HL-60 (cell line): ENCODE measurements around the gene PHKA1.
"Not testable (repeated sequence)": the region's sequence is repeated elsewhere in the genome, so short reads cannot be mapped to it uniquely, and the experiment has no call there.

ENCODE experiments used
- DNase-seq, 2 experiments: peaks; one replicate each; pipeline ENCODE4 v3.0.0-alpha.2; 2010 to 2020; ENCODE audit warnings: low read depth in 1 of 2, low spot score in 1 of 2
- H3K27ac ChIP-seq: fragments of 250-450 bp; sonication (Bioruptor Pico); replicated peaks from 2 replicates; pipeline ENCODE4 v1.5.1; 2020; ENCODE audit warnings: mild to moderate bottlenecking, moderate library complexity
- H3K27me3 ChIP-seq: fragments of 250-450 bp; sonication (Bioruptor Pico); 2 replicates; pipeline ENCODE4 v1.5.1; 2021; ENCODE audit warnings: mild to moderate bottlenecking, moderate library complexity; ENCODE audit not compliant: insufficient read depth, poor library complexity, severe bottlenecking
- H3K4me3 ChIP-seq: replicated peaks from 2 replicates; pipeline ENCODE4 v1.5.1; 2011; ENCODE audit warnings: mild to moderate bottlenecking, control low read depth, low read length; ENCODE audit not compliant: insufficient read depth
- GABPA ChIP-seq: IDR thresholded peaks from 2 replicates; pipeline ENCODE4 v1.6.1; 2012; ENCODE audit warnings: low read depth
- POLR2AphosphoS5 ChIP-seq: IDR thresholded peaks from 2 replicates; pipeline ENCODE4 v1.6.1; 2012; ENCODE audit warnings: low read depth
- SPI1 ChIP-seq: IDR thresholded peaks from 2 replicates; pipeline ENCODE4 v1.6.1; 2012; ENCODE audit warnings: low read depth, mild to moderate bottlenecking, borderline replicate concordance
- long read RNA-seq: library from polyadenylated mRNA; unstranded; transcript quantifications from one replicate; pipeline ENCODE4 v2.0.0, GENCODE V29; 2020
- TF ChIP-seq, protein P1 (sequence below): IDR thresholded peaks from one replicate; pipeline ENCODE4 v1.5.1; 2011; ENCODE audit warnings: low read length, control low read depth, inconsistent platforms; ENCODE audit not compliant: insufficient read depth
- TF ChIP-seq, protein P2 (sequence below): IDR thresholded peaks from 2 replicates; pipeline ENCODE4 v1.6.1; 2012; ENCODE audit warnings: low read depth; ENCODE audit not compliant: insufficient replicate concordance

PHKA1 gene
- long read RNA-seq, result 0 reads

DNA sequence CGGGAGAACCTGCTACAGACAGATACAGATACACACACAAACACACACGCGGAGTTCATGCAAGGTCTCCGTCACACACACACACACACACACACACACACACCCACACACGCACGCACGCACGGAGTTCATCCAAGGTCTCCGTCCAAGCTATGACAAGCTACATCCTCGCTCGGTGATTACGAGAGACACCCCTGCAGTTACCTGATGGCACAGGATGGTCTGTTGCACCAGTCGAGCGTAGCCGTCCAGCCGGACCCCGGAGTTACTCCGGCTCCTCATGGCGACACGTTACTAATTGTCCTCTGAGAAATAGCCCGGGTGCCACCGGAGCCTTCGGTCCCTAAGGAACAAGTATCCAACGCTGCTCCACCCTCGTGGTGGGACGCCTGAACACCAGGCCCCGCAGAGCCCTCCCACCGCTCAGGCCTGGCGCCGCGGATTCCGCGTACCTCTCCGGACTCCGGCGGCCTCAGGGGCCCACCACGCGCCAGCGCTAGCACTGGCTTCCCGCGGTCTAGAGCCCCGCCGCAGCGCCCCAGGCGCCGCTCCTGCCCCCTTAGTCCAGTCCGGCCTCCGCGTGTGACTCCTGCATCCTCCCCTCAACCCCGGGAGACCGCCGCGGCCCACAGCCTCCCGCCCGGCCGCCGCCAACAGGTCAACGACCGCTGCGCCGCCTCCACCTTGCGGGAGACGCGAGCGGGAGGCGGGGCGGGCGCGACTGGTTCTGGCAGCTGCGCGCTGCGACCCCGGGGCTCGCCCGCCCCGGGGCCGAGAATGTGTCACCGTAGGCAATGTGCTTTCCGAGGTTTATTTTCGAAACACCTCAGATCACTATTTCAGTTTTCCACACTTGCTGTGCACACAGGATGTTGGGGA, at the start of gene PHKA1:
Gene PHKA1 (minus strand): TSS at position 708 of the 879 bp plus-strand sequence. CDS start 426 bp downstream, at position 282.
- H3K4me3 ChIP-seq, H3K27me3 ChIP-seq, H3K27ac ChIP-seq, DNase-seq: not testable (repeated sequence)

DNA sequence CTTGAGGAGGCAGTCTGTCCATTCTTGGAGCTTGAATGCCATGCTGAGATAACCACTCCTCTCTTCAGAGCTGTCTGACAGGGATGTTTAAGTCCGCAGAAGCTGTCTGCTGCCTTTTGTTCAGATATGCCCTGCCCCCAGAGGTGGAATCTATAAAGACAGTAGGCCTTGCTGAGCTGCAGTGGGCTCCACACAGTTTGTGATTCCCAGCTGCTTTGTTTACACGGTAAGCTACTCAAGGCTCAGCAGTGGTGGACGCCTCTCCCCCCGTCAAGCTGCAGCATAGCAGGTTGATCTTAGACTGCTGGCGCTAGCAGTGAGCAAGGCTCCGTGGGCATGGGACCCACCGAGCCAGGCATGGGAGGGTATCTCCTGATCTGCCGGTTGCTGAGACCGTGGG, 46.3 kb upstream of the PHKA1 start:
- not testable (repeated sequence) for H3K4me3 ChIP-seq, H3K27me3 ChIP-seq, DNase-seq, H3K27ac ChIP-seq

DNA sequence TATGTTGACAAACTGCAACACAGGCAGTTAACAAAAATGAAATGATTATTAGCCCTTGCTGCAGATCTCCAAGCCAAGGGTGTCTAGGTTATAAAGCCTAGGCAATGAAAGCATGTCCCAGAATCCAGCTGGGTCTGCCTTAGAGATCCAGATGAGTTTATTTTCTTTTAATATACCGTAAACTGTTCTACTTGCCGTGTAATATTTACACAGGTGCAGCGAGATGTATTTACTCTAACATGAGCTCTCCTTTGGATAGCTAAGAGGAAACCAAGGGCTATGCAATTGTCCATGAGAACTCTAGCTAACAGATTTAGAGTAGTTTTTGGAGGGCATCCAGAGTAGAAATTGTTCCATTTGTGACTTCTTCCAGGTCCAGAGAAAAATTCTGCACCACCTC, 34.4 kb upstream of the PHKA1 start:
- H3K27me3 ChIP-seq, H3K4me3 ChIP-seq, DNase-seq: not testable (repeated sequence)

DNA sequence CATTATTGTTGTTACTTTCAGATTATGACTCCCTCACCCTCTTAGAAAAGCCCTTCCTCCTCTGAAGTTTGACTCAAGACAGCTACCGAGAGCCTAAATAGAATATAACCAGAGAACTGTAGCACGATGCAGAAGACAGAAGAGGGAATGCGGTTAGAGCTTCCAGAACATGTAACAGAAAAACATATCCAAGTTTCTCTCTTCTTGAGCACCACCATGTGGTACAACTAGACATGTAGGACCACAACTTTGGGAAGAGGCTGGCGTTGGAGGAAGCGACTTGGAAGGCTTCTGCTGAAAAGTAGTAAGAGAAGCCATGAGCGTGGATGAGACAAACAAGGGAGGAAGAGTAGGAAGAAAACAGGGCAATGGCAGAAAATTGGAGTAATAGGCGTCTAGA, 31.4 kb upstream of the PHKA1 start:
- not testable (repeated sequence) for H3K27ac ChIP-seq, H3K27me3 ChIP-seq, H3K4me3 ChIP-seq, DNase-seq

More for the DNA sequence above, 34.4 kb upstream of the PHKA1 start:
- not testable (repeated sequence) for H3K27ac ChIP-seq

DNA sequence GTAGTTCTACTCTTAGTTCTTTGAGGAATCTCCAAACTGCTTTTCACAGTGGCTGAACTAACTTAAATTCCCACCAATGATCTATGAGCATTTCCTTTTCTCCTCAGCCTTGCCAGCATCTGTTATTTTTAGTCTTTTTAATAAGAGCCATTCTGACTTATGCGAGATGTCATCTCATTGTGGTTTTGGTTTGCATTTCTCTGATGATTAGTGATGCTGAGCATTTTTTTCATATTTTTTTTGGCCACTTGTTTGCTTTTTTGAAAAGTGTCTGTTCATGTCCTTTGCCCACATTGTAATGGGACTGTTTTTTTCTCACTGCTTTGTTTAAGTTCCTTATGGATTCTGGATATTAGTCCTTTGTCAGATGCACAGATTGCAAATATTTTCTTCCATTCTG, 21.5 kb upstream of the PHKA1 start:
- Histone ChIP-seq H3K4me3 (no peak overlapping the region), H3K27ac (no peak overlapping the region), H3K27me3 (no peaks in the 10 kb centered on the region)
- DNase-seq, result no peak
- TF ChIP-seq, protein P1, sequence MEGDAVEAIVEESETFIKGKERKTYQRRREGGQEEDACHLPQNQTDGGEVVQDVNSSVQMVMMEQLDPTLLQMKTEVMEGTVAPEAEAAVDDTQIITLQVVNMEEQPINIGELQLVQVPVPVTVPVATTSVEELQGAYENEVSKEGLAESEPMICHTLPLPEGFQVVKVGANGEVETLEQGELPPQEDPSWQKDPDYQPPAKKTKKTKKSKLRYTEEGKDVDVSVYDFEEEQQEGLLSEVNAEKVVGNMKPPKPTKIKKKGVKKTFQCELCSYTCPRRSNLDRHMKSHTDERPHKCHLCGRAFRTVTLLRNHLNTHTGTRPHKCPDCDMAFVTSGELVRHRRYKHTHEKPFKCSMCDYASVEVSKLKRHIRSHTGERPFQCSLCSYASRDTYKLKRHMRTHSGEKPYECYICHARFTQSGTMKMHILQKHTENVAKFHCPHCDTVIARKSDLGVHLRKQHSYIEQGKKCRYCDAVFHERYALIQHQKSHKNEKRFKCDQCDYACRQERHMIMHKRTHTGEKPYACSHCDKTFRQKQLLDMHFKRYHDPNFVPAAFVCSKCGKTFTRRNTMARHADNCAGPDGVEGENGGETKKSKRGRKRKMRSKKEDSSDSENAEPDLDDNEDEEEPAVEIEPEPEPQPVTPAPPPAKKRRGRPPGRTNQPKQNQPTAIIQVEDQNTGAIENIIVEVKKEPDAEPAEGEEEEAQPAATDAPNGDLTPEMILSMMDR, result no peak
- no peak for TF ChIP-seq POLR2AphosphoS5
- TF ChIP-seq SPI1, result no peak
- no peak for TF ChIP-seq GABPA
- TF ChIP-seq, protein P2, sequence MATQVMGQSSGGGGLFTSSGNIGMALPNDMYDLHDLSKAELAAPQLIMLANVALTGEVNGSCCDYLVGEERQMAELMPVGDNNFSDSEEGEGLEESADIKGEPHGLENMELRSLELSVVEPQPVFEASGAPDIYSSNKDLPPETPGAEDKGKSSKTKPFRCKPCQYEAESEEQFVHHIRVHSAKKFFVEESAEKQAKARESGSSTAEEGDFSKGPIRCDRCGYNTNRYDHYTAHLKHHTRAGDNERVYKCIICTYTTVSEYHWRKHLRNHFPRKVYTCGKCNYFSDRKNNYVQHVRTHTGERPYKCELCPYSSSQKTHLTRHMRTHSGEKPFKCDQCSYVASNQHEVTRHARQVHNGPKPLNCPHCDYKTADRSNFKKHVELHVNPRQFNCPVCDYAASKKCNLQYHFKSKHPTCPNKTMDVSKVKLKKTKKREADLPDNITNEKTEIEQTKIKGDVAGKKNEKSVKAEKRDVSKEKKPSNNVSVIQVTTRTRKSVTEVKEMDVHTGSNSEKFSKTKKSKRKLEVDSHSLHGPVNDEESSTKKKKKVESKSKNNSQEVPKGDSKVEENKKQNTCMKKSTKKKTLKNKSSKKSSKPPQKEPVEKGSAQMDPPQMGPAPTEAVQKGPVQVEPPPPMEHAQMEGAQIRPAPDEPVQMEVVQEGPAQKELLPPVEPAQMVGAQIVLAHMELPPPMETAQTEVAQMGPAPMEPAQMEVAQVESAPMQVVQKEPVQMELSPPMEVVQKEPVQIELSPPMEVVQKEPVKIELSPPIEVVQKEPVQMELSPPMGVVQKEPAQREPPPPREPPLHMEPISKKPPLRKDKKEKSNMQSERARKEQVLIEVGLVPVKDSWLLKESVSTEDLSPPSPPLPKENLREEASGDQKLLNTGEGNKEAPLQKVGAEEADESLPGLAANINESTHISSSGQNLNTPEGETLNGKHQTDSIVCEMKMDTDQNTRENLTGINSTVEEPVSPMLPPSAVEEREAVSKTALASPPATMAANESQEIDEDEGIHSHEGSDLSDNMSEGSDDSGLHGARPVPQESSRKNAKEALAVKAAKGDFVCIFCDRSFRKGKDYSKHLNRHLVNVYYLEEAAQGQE, result no peak

- not testable (repeated sequence) for H3K27me3 ChIP-seq, H3K4me3 ChIP-seq, DNase-seq, H3K27ac ChIP-seq
These were observed 19.5 kb upstream of the PHKA1 start for GRCh38 chrX:72733636-72734035.

- Histone ChIP-seq H3K4me3 (no peak overlapping the region), H3K27me3 (no peaks in the 10 kb centered on the region), H3K27ac (no peak overlapping the region)
- TF ChIP-seq GABPA, result no peak
- TF ChIP-seq, protein P1, result no peak
- no peak for DNase-seq
These were observed 13.7 kb upstream of the PHKA1 start for GRCh38 chrX:72727846-72728245.
